ENCODE data around the gene ZNF132.
"Not testable (repeated sequence)": the region's sequence is repeated elsewhere in the genome, so short reads cannot be mapped to it uniquely, and the experiment has no call there.

Gene ZNF132

DNA sequence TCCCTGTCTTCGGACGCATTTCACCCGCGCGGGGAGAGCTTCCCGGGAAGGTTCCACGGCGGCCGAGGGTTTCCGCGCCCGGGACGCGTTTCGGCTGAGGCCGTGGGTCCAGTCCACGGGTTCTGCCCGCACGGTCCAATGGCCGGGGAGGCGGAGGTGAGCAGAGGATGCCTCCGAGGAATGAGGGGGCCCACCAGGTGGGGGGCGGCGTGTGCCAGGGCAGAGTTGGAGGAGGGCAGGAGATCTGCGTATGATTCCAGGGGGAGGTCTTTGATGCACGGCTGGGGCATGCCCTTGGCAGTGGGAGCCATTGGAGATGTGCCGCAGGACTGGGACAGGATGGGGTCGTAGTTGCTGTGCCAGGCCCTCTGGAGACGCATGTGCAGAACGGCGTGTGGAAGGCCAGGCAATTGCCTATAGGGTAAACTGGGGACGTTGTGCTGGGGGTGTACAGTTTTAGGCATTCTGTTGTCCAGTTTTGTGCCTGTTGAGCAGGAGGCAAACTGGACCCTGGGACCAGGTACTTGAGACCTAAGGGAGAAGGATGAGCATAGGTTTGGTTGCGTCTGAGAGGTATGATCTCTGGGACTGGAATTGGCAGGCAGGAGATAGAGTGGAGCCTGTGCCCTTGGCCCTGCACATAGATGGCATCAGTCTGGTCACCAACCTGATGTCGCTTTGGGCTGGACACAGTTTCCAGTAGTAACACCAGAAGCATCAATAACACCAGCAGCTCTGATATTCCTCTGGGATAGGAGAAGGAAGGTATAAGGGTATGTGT, 30.8 kb downstream of the ZNF132 start:
- Histone ChIP-seq H3K36me3 (ENCODE audit: control insufficient read depth, insufficient read depth, low read length) (no peaks in the 10 kb centered on the region), H3K27ac (ENCODE audit: low read depth, low read length) (peak overlapping the region; percentile 88), H3K4me1 (ENCODE audit: control insufficient read depth, insufficient read depth, low read length) (peaks cover 12% of the 10 kb centered on the region), H3K9ac (ENCODE audit: low read length) (peak overlapping the region; percentile 49), H3K4me3 (ENCODE audit: low read length) (peak overlapping the region; percentile 95), H3K27me3 (ENCODE audit: control insufficient read depth, insufficient read depth, low read length) (no peaks in the 10 kb centered on the region)

GRCh38 chr19:58408152-58409009, 31.6 kb downstream of the ZNF132 start, which contains the start of gene ZNF584:
ZNF584 (plus strand) TSS chr19:58408649; CDS start chr19:58409148, 499 bp downstream.
- peak within 1 kb of the TSS; percentile 95 for H3K4me3 ChIP-seq (ENCODE audit: low read length)
- H3K9ac ChIP-seq (ENCODE audit: low read length) = peak within 1 kb of the TSS; percentile 82
- H3K36me3 ChIP-seq (ENCODE audit: control insufficient read depth, insufficient read depth, low read length) = no peaks in the 10 kb centered on the region
- no peaks in the 10 kb centered on the region for H3K27me3 ChIP-seq (ENCODE audit: control insufficient read depth, insufficient read depth, low read length)
- H3K27ac ChIP-seq (ENCODE audit: low read depth, low read length) = peak within 1 kb of the TSS; percentile 88
- peaks cover 12% of the 10 kb centered on the region for H3K4me1 ChIP-seq (ENCODE audit: control insufficient read depth, insufficient read depth, low read length)

GRCh38 chr19:58407658-58408151, 32.2 kb downstream of the ZNF132 start:
- peak overlapping the region; percentile 95 for H3K4me3 ChIP-seq (ENCODE audit: low read length)
- peak overlapping the region; percentile 88 for H3K27ac ChIP-seq (ENCODE audit: low read depth, low read length)
- H3K27me3 ChIP-seq (ENCODE audit: control insufficient read depth, insufficient read depth, low read length) = no peaks in the 10 kb centered on the region

DNA sequence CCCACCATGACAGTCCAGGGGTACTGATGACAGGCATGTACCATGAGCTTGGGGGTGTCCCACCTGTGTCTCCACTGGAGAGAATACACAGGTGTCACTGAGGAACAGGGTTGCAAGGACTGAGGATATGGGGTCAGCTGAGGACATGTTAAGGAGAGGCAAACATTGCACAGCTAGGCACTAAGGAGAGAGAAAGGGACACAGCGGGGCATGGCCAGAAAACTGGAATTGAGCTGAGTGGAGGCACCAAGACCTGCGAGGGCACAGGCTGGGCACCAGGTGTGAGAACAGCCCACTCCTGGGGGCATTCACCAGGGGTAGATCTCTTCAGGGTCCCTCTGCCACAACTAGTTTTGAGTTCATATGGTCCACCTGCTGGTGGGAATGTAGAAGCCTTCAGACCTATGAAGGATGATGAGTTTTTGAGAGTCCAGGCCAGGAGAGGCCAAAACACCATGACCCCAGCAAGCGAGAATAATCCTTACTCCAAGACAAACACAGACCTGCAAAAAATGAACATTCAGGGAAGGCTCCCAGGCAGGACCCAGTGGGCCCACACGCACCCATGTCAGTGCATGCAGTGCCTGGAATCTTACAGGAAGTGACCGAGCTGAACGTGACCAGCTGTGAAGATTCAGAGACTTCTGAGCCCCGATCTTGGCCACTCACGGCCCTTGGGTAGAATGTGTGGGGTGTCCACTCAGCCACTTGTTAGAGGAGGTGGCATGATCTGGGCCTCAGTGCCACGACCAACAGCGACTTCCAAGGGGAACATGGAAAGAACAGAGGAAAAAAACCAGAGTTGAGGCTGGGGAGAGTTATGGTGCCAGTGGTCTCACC, 32.9 kb downstream of the ZNF132 start:
- H3K27ac ChIP-seq (ENCODE audit: low read depth, low read length) = no peak overlapping the region
- H3K9ac ChIP-seq (ENCODE audit: low read length) = no peak overlapping the region
- H3K36me3 ChIP-seq (ENCODE audit: control insufficient read depth, insufficient read depth, low read length) = no peaks in the 10 kb centered on the region
- peak overlapping the region; percentile 95 for H3K4me3 ChIP-seq (ENCODE audit: low read length)
- peaks cover 12% of the 10 kb centered on the region for H3K4me1 ChIP-seq (ENCODE audit: control insufficient read depth, insufficient read depth, low read length)
- H3K27me3 ChIP-seq (ENCODE audit: control insufficient read depth, insufficient read depth, low read length) = no peaks in the 10 kb centered on the region

More at GRCh38 chr19:58407658-58408151, 32.2 kb downstream of the ZNF132 start:
- Histone ChIP-seq H3K4me1 (ENCODE audit: control insufficient read depth, insufficient read depth, low read length) (peaks cover 12% of the 10 kb centered on the region), H3K36me3 (ENCODE audit: control insufficient read depth, insufficient read depth, low read length) (no peaks in the 10 kb centered on the region), H3K9ac (ENCODE audit: low read length) (peak overlapping the region; percentile 82)

- not testable (repeated sequence) for H3K27ac ChIP-seq (ENCODE audit: low read depth, low read length); H3K36me3 ChIP-seq (ENCODE audit: control insufficient read depth, insufficient read depth, low read length); H3K9ac ChIP-seq (ENCODE audit: low read length); H3K27me3 ChIP-seq (ENCODE audit: control insufficient read depth, insufficient read depth, low read length); H3K4me3 ChIP-seq (ENCODE audit: low read length)
- peaks cover 12% of the 10 kb centered on the region for H3K4me1 ChIP-seq (ENCODE audit: control insufficient read depth, insufficient read depth, low read length)
Observed at GRCh38 chr19:58403920-58404478, 36.0 kb downstream of the ZNF132 start.

DNA sequence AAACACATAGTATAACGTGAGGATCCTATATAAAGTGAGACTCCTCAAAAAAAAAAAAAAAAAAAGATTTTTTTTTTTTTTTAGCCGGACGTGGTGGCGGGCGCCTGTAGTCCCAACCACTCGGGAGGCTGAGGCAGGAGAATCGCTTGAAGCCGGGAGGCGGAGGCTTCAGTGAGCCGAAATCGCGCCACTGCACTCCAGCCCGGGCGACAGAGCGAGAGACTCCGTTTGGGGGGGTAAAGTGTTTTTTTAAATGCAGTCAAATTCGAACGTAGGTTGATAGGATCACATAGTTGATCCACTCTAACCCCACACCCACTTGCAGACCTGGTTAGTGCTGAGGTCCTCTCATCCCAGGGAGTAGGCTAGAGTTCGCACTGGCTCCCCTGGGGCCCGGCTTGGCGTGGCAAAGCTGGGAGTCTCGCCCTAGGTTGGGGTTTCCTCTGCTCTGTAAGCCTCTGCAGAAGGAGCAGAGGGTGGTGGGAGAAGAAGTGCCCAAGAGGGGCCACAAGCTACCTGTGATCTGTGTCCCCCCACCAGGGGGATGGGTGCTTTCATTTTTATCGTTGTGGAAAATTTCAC, 38.0 kb downstream of the ZNF132 start:
- Histone ChIP-seq H3K9ac (ENCODE audit: low read length) (no peak overlapping the region), H3K4me1 (ENCODE audit: control insufficient read depth, insufficient read depth, low read length) (peaks cover 7% of the 10 kb centered on the region), H3K36me3 (ENCODE audit: control insufficient read depth, insufficient read depth, low read length) (no peaks in the 10 kb centered on the region), H3K27me3 (ENCODE audit: control insufficient read depth, insufficient read depth, low read length) (peaks cover 9% of the 10 kb centered on the region), H3K4me3 (ENCODE audit: low read length) (peak overlapping the region; percentile 80), H3K27ac (ENCODE audit: low read depth, low read length) (no peak overlapping the region)

GRCh38 chr19:58400916-58401839, 38.8 kb downstream of the ZNF132 start:
- H3K36me3 ChIP-seq (ENCODE audit: control insufficient read depth, insufficient read depth, low read length) = no peaks in the 10 kb centered on the region
- peak overlapping the region; percentile 36 for H3K9ac ChIP-seq (ENCODE audit: low read length)
- H3K4me3 ChIP-seq (ENCODE audit: low read length) = peak overlapping the region; percentile 91
- H3K4me1 ChIP-seq (ENCODE audit: control insufficient read depth, insufficient read depth, low read length) = peaks cover 7% of the 10 kb centered on the region
- peak overlapping the region; percentile 48 for H3K27ac ChIP-seq (ENCODE audit: low read depth, low read length)
- peaks cover 11% of the 10 kb centered on the region for H3K27me3 ChIP-seq (ENCODE audit: control insufficient read depth, insufficient read depth, low read length)

- Histone ChIP-seq H3K36me3 (ENCODE audit: control insufficient read depth, insufficient read depth, low read length) (no peaks in the 10 kb centered on the region), H3K4me3 (ENCODE audit: low read length) (peak overlapping the region; percentile 91), H3K27ac (ENCODE audit: low read depth, low read length) (peak overlapping the region; percentile 48), H3K4me1 (ENCODE audit: control insufficient read depth, insufficient read depth, low read length) (peaks cover 7% of the 10 kb centered on the region), H3K27me3 (ENCODE audit: control insufficient read depth, insufficient read depth, low read length) (peaks cover 19% of the 10 kb centered on the region), H3K9ac (ENCODE audit: low read length) (peak overlapping the region; percentile 36)
Observed at GRCh38 chr19:58400316-58400915, 39.5 kb downstream of the ZNF132 start.

GRCh38 chr19:58399903-58400302, 40.0 kb downstream of the ZNF132 start:
- Histone ChIP-seq H3K36me3 (ENCODE audit: control insufficient read depth, insufficient read depth, low read length) (no peaks in the 10 kb centered on the region), H3K27ac (ENCODE audit: low read depth, low read length) (no peak overlapping the region), H3K4me1 (ENCODE audit: control insufficient read depth, insufficient read depth, low read length) (peaks cover 7% of the 10 kb centered on the region), H3K4me3 (ENCODE audit: low read length) (no peak overlapping the region), H3K27me3 (ENCODE audit: control insufficient read depth, insufficient read depth, low read length) (peaks cover 20% of the 10 kb centered on the region), H3K9ac (ENCODE audit: low read length) (no peak overlapping the region)

GRCh38 chr19:58398545-58398944, 41.4 kb downstream of the ZNF132 start:
- H3K36me3 ChIP-seq (ENCODE audit: control insufficient read depth, insufficient read depth, low read length) = peaks cover 9% of the 10 kb centered on the region
- H3K9ac ChIP-seq (ENCODE audit: low read length) = no peak overlapping the region
- H3K4me3 ChIP-seq (ENCODE audit: low read length) = no peak overlapping the region
- no peak overlapping the region for H3K27ac ChIP-seq (ENCODE audit: low read depth, low read length)
- peaks cover 20% of the 10 kb centered on the region for H3K27me3 ChIP-seq (ENCODE audit: control insufficient read depth, insufficient read depth, low read length)
- peaks cover 7% of the 10 kb centered on the region for H3K4me1 ChIP-seq (ENCODE audit: control insufficient read depth, insufficient read depth, low read length)
